ENCODE measurements around the gene DSCAML1.

DNA sequence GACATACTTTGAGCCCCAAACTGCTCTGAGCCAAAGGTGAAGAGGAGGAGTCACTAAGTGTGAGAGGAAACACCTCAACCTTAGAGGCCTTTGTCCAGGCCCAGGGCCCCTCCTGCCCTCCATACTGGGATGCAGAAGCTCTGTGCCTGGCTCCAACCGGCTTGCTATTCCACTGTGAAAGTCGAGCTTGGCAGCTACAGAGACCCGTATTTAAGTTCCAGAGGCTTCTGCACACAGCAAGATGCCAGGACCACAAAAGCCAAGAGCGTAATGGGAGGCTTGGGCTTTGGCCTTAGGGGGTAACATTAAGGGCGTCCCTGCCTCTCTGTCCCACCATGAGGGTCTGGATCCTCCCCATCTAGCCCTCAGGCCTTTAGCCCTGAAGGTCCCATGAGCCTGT, 31.9 kb downstream of the DSCAML1 start:
- TF ChIP-seq, protein P1, sequence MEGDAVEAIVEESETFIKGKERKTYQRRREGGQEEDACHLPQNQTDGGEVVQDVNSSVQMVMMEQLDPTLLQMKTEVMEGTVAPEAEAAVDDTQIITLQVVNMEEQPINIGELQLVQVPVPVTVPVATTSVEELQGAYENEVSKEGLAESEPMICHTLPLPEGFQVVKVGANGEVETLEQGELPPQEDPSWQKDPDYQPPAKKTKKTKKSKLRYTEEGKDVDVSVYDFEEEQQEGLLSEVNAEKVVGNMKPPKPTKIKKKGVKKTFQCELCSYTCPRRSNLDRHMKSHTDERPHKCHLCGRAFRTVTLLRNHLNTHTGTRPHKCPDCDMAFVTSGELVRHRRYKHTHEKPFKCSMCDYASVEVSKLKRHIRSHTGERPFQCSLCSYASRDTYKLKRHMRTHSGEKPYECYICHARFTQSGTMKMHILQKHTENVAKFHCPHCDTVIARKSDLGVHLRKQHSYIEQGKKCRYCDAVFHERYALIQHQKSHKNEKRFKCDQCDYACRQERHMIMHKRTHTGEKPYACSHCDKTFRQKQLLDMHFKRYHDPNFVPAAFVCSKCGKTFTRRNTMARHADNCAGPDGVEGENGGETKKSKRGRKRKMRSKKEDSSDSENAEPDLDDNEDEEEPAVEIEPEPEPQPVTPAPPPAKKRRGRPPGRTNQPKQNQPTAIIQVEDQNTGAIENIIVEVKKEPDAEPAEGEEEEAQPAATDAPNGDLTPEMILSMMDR (IDR thresholded peaks at IDR 0.05), result no peak
- TF ChIP-seq POLR2AphosphoS5 (IDR thresholded peaks at IDR 0.05) (no peak), EP300 (IDR thresholded peaks at IDR 0.05) (no peak)

All from upper lobe of left lung (tissue), 4 donors.